Lower leg skin (tissue), 4 donors: ENCODE measurements around the gene IGFL1. TPM values are rescaled to one million over a fixed set of nuclear protein-coding genes. Genes with fewer than 3 reads are reported as not detected.
A peak's percentile ranks its signal among the peaks of the same experiment; 100 is the strongest.
"Not testable (repeated sequence)": the region's sequence is repeated elsewhere in the genome, so short reads cannot be mapped to it uniquely, and the experiment has no call there.

Experiments
- DNase-seq, 2 donors: peaks; one replicate each; pipeline ENCODE4 v3.0.0-alpha.2; 2019; ENCODE audit warnings: low spot score in 2 of 2
- H3K4me3 ChIP-seq: fragments of 200-600 bp; sonication (generic); 2 replicates; pipeline ENCODE4 v1.5.1; 2017; ENCODE audit warnings: mild to moderate bottlenecking, low read depth; ENCODE audit not compliant: poor library complexity, severe bottlenecking
- CTCF ChIP-seq, 3 donors: fragments of 450-650 bp; IDR thresholded peaks; one replicate each; pipeline ENCODE4 v1.5.1; 2016; ENCODE audit warnings: antibody characterized with exemption in 3 of 3, mild to moderate bottlenecking in 3 of 3, moderate library complexity in 2 of 3
- POLR2A ChIP-seq, 2 donors: fragments of 450-650 bp; IDR thresholded peaks; one replicate each; pipeline ENCODE4 v1.6.1; 2016 to 2017; ENCODE audit warnings: antibody characterized with exemption in 2 of 2, mild to moderate bottlenecking in 1 of 2, moderate library complexity in 1 of 2
- WGBS, 2 donors: methylation state at CpG; one replicate each; pipeline ENCODE4 v1.1.5; 2018; 5-methylcytosine and 5-hydroxymethylcytosine counted together
- intact Hi-C: fragments of 100-400 bp; cut with DNase I; formaldehyde crosslinking; loops from one replicate; pipeline ENCODE4 v1.15.0; 2023; ENCODE audit warnings: low total_unique reads
- total RNA-seq, 4 donors: library from RNA; depleted of rRNA; stranded (reverse); fragments of >200 nt; gene quantifications; one replicate each; pipeline ENCODE4 v1.1.0, GENCODE V29; 2016

The IGFL1 gene
- total RNA-seq, 4 donors from 2014 or later, result 0.55 to 0.88 TPM; not detected in 2

- 20% methylated on average over 11 of the region's 11 CpGs for WGBS, 2 donors
- peak; percentile 83 to 93 for DNase-seq
These were observed 36.4 kb upstream of the IGFL1 start for GRCh38 chr19:46192992-46193650.

GRCh38 chr19:46193678-46194077 is 35.9 kb upstream of the IGFL1 start:
- TF ChIP-seq POLR2A (IDR thresholded peaks at IDR 0.05) (no peak), CTCF (IDR thresholded peaks at IDR 0.05) (no peak)
- no peak for DNase-seq
- H3K4me3 ChIP-seq, result no peak overlapping the region
- intact Hi-C loops, result no loop called here
- WGBS, 2 donors, result 79 to 80% methylated on average over 4 of the region's 4 CpGs

More at GRCh38 chr19:46192992-46193650, 36.4 kb upstream of the IGFL1 start:
- H3K4me3 ChIP-seq, result no peak overlapping the region
- intact Hi-C loops, result no loop called here
- TF ChIP-seq CTCF (IDR thresholded peaks at IDR 0.05) (no peak), POLR2A (IDR thresholded peaks at IDR 0.05) (no peak)

- no peak for DNase-seq
- intact Hi-C loops, result no loop called here
- H3K4me3 ChIP-seq, result no peak overlapping the region
- TF ChIP-seq POLR2A (IDR thresholded peaks at IDR 0.05), result no peak
- TF ChIP-seq CTCF (IDR thresholded peaks at IDR 0.05), result no peak
- WGBS, 2 donors, result 88 to 90% methylated on average over 3 of the region's 3 CpGs
These were observed 34.4 kb upstream of the IGFL1 start for GRCh38 chr19:46195104-46195503.

GRCh38 chr19:46195919-46196318 is 33.6 kb upstream of the IGFL1 start:
- intact Hi-C loops, H3K4me3 ChIP-seq, DNase-seq: not testable (repeated sequence)
- WGBS, 2 donors, result 51% methylated on average over 7 of the region's 7 CpGs

- intact Hi-C loops, result no loop called here
- TF ChIP-seq CTCF (IDR thresholded peaks at IDR 0.05), result no peak
- TF ChIP-seq POLR2A (IDR thresholded peaks at IDR 0.05), result no peak
- H3K4me3 ChIP-seq, result no peak overlapping the region
- 49 to 57% methylated on average over 7 to 8 of the region's 8 CpGs for WGBS, 2 donors
- no peak for DNase-seq
These were observed 33.0 kb upstream of the IGFL1 start for GRCh38 chr19:46196410-46197124.

GRCh38 chr19:46197314-46198070 is 32.0 kb upstream of the IGFL1 start:
- no peak for TF ChIP-seq CTCF (IDR thresholded peaks at IDR 0.05)
- TF ChIP-seq POLR2A (IDR thresholded peaks at IDR 0.05), result no peak
- intact Hi-C loops, result no loop called here
- H3K4me3 ChIP-seq, result no peak overlapping the region
- 73 to 74% methylated on average over 4 of the region's 4 CpGs for WGBS, 2 donors
- DNase-seq, result no peak
